C4-2B (cell line): ENCODE results near the gene FITM1.

Experiments used
- H3K27ac ChIP-seq: fragments of 450-650 bp; 2 replicates; pipeline ENCODE4 v1.5.1; 2017
- ZFX ChIP-seq: fragments of 450-650 bp; IDR thresholded peaks from 2 replicates; pipeline ENCODE4 v1.6.1; 2017
- TF ChIP-seq, protein P1 (sequence below): fragments of 450-650 bp; conservative IDR thresholded peaks from 2 replicates; pipeline ENCODE4 v1.5.1; 2017; ENCODE audit warnings: mild to moderate bottlenecking

Gene FITM1

DNA sequence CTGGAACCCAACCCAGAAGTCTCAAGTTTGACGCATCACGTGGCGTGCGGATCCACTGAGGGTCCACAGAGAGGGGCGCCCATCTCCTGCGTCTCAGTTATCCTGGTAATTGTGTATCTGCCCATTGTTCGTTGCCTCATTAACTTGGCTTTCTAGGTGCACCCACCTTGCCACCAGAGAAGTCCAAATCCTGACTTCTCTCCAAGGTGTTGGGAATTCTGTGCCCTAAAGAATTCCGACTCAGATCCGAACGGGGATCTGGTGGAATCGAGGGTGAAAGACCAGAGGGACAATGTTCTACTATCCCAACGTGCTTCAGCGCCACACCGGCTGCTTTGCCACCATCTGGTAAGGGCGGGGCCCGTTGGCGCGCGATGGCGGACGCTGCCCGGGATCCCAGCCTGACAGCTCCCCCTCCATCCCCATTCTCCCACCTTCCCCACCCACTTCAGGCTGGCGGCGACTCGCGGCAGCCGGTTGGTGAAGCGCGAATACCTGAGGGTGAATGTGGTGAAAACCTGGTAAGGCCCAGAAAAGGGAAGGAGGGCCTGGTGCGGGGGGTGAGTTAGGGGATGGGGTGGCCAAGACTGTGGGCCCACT, 41.9 kb downstream of the FITM1 start:
- TF ChIP-seq, protein P1, sequence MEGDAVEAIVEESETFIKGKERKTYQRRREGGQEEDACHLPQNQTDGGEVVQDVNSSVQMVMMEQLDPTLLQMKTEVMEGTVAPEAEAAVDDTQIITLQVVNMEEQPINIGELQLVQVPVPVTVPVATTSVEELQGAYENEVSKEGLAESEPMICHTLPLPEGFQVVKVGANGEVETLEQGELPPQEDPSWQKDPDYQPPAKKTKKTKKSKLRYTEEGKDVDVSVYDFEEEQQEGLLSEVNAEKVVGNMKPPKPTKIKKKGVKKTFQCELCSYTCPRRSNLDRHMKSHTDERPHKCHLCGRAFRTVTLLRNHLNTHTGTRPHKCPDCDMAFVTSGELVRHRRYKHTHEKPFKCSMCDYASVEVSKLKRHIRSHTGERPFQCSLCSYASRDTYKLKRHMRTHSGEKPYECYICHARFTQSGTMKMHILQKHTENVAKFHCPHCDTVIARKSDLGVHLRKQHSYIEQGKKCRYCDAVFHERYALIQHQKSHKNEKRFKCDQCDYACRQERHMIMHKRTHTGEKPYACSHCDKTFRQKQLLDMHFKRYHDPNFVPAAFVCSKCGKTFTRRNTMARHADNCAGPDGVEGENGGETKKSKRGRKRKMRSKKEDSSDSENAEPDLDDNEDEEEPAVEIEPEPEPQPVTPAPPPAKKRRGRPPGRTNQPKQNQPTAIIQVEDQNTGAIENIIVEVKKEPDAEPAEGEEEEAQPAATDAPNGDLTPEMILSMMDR = no peak
- TF ChIP-seq ZFX = no peak
- H3K27ac ChIP-seq = no peak overlapping the region

- H3K27ac ChIP-seq = no peak overlapping the region
- TF ChIP-seq, protein P1 = no peak
- TF ChIP-seq ZFX = no peak
These were observed 42.4 kb downstream of the FITM1 start for GRCh38 chr14:24172871-24173281.

DNA sequence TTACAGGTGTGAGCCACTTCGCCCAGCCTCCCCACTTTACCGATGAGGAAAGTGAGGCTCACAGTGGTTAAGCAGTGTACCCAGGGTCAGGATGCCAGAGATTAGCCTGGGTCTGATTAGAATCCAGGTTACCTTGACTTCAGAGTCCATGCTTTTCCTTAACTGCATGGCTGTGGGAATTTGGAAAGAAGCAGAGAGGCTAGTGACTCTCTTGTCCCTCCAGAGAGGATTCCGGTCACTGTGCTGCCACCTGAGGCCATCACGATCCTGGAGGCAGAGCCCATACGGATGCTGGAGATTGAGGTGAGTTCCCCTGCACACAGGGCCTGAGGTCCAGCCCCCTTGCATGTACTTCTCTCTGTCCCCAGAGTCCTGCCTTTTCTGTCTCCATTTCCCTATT, 46.1 kb downstream of the FITM1 start:
- H3K27ac ChIP-seq = no peak overlapping the region
- TF ChIP-seq, protein P1 = no peak
- TF ChIP-seq ZFX = no peak

GRCh38 chr14:24177041-24177825, 46.8 kb downstream of the FITM1 start:
- no peak overlapping the region for H3K27ac ChIP-seq
- no peak for TF ChIP-seq ZFX
- TF ChIP-seq, protein P1 = no peak

GRCh38 chr14:24177891-24178290, 47.4 kb downstream of the FITM1 start:
- TF ChIP-seq, protein P1 = no peak
- no peak for TF ChIP-seq ZFX
- H3K27ac ChIP-seq = no peak overlapping the region

- H3K27ac ChIP-seq = no peak overlapping the region
- TF ChIP-seq, protein P1 = no peak
- TF ChIP-seq ZFX = no peak
These were observed 48.1 kb downstream of the FITM1 start for GRCh38 chr14:24178399-24179178.
